OCI-LY1 (cell line): ENCODE measurements around the gene CEBPG.

Source experiments
- H2AFZ ChIP-seq: fragments of 200-600 bp; sonication (generic), shearing (Covaris generic); 2 replicates; pipeline ENCODE4 v1.6.0; 2014; ENCODE audit warnings: antibody characterized with exemption, mild to moderate bottlenecking, low read length
- H3F3A ChIP-seq: fragments of 200-600 bp; sonication (generic), shearing (Covaris generic); 2 replicates; pipeline ENCODE4 v1.6.0; 2014; ENCODE audit warnings: mild to moderate bottlenecking, antibody characterized with exemption, low read length, moderate library complexity; ENCODE audit not compliant: insufficient read depth
- H3K27ac ChIP-seq: fragments of 200-600 bp; sonication (generic); 2 replicates; pipeline ENCODE4 v1.5.1; 2014; ENCODE audit warnings: low read length, mixed run types, mild to moderate bottlenecking, low read depth; ENCODE audit not compliant: poor library complexity, severe bottlenecking
- H3K27me3 ChIP-seq: fragments of 200-600 bp; sonication (generic); 2 replicates; pipeline ENCODE4 v1.6.0; 2014; ENCODE audit warnings: antibody characterized with exemption, mild to moderate bottlenecking, low read length, moderate library complexity; ENCODE audit not compliant: insufficient read depth
- H3K36me3 ChIP-seq: fragments of 200-600 bp; sonication (generic); 2 replicates; pipeline ENCODE4 v1.6.1; 2014; ENCODE audit warnings: mild to moderate bottlenecking, antibody characterized with exemption, low read length, moderate library complexity, mixed read lengths; ENCODE audit not compliant: insufficient read depth
- H3K4me1 ChIP-seq: fragments of 200-600 bp; sonication (generic); 2 replicates; pipeline ENCODE4 v1.5.1; 2014; ENCODE audit warnings: mild to moderate bottlenecking, low read length, moderate library complexity; ENCODE audit not compliant: insufficient read depth, severe bottlenecking
- H3K4me2 ChIP-seq: fragments of 200-600 bp; sonication (generic), shearing (Covaris generic); 2 replicates; pipeline ENCODE4 v1.6.1; 2014; ENCODE audit warnings: low read length
- H3K4me3 ChIP-seq: fragments of 200-600 bp; sonication (generic); 2 replicates; pipeline ENCODE4 v1.5.1; 2014; ENCODE audit warnings: low read length, low read depth, mild to moderate bottlenecking, mixed read lengths; ENCODE audit not compliant: poor library complexity, severe bottlenecking
- H3K79me2 ChIP-seq: fragments of 200-600 bp; shearing (Covaris generic); 2 replicates; pipeline ENCODE4 v1.6.1; 2016; ENCODE audit warnings: mixed run types, low read length, mixed read lengths; ENCODE audit not compliant: insufficient read depth
- H3K9ac ChIP-seq: fragments of 200-600 bp; sonication (generic), shearing (Covaris generic); 2 replicates; pipeline ENCODE4 v1.6.1; 2014; ENCODE audit warnings: mild to moderate bottlenecking, low read length, mixed read lengths
- H3K9me2 ChIP-seq: fragments of 200-600 bp; sonication (generic), shearing (Covaris generic); 2 replicates; pipeline ENCODE4 v1.6.1; 2014; ENCODE audit warnings: low read depth, mild to moderate bottlenecking, low read length, mixed read lengths
- H3K9me3 ChIP-seq: fragments of 200-600 bp; shearing (Covaris generic); 2 replicates; pipeline ENCODE4 v1.6.1; 2014; ENCODE audit warnings: low read length, mixed read lengths
- H4K20me1 ChIP-seq: fragments of 200-600 bp; sonication (generic), shearing (Covaris generic); 2 replicates; pipeline ENCODE4 v1.6.0; 2016; ENCODE audit warnings: mild to moderate bottlenecking, low read length; ENCODE audit not compliant: insufficient read depth
- EZH2 ChIP-seq: fragments of 200-600 bp; sonication (generic), shearing (Covaris generic); IDR thresholded peaks from 2 replicates; pipeline ENCODE4 v1.8.0; 2017; ENCODE audit warnings: borderline replicate concordance, mixed run types, mild to moderate bottlenecking, antibody characterized with exemption, low read length, moderate library complexity, mixed read lengths
- TF ChIP-seq, protein P1 (sequence below): fragments of 200-600 bp; sonication (generic), shearing (Covaris generic); IDR thresholded peaks from 2 replicates; pipeline ENCODE4 v1.5.1; 2017; ENCODE audit warnings: mild to moderate bottlenecking, antibody characterized with exemption, low read length, moderate library complexity, mixed read lengths

The CEBPG gene

GRCh38 chr19:33417751-33418150, 44.2 kb downstream of the CEBPG start:
- H3K27me3 ChIP-seq = no peaks in the 10 kb centered on the region
- no peak overlapping the region for H3K4me2 ChIP-seq
- H3K4me1 ChIP-seq = no peaks in the 10 kb centered on the region
- no peak overlapping the region for H3K27ac ChIP-seq
- TF ChIP-seq, protein P1, sequence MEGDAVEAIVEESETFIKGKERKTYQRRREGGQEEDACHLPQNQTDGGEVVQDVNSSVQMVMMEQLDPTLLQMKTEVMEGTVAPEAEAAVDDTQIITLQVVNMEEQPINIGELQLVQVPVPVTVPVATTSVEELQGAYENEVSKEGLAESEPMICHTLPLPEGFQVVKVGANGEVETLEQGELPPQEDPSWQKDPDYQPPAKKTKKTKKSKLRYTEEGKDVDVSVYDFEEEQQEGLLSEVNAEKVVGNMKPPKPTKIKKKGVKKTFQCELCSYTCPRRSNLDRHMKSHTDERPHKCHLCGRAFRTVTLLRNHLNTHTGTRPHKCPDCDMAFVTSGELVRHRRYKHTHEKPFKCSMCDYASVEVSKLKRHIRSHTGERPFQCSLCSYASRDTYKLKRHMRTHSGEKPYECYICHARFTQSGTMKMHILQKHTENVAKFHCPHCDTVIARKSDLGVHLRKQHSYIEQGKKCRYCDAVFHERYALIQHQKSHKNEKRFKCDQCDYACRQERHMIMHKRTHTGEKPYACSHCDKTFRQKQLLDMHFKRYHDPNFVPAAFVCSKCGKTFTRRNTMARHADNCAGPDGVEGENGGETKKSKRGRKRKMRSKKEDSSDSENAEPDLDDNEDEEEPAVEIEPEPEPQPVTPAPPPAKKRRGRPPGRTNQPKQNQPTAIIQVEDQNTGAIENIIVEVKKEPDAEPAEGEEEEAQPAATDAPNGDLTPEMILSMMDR = no peak
- H3K9ac ChIP-seq = no peak overlapping the region
- H3K36me3 ChIP-seq = no peaks in the 10 kb centered on the region
- no peaks in the 10 kb centered on the region for H3F3A ChIP-seq
- H4K20me1 ChIP-seq = no peaks in the 10 kb centered on the region
- H3K9me3 ChIP-seq = no peaks in the 10 kb centered on the region
- H3K9me2 ChIP-seq = no peaks in the 10 kb centered on the region
- H2AFZ ChIP-seq = no peak overlapping the region
- no peaks in the 10 kb centered on the region for H3K79me2 ChIP-seq
- no peak overlapping the region for H3K4me3 ChIP-seq

- no peaks in the 10 kb centered on the region for H3K4me1 ChIP-seq
Measured at GRCh38 chr19:33418461-33418860, 45.0 kb downstream of the CEBPG start.

GRCh38 chr19:33418871-33419787, 45.6 kb downstream of the CEBPG start:
- Histone ChIP-seq H3K4me1 (no peaks in the 10 kb centered on the region), H3K27ac (no peak overlapping the region), H4K20me1 (no peaks in the 10 kb centered on the region)

More at GRCh38 chr19:33418461-33418860, 45.0 kb downstream of the CEBPG start:
- H3K9me3 ChIP-seq = no peaks in the 10 kb centered on the region
- no peak overlapping the region for H2AFZ ChIP-seq
- no peaks in the 10 kb centered on the region for H3K36me3 ChIP-seq
- no peak overlapping the region for H3K27ac ChIP-seq
- no peaks in the 10 kb centered on the region for H4K20me1 ChIP-seq
- no peaks in the 10 kb centered on the region for H3K27me3 ChIP-seq
- H3K4me2 ChIP-seq = no peak overlapping the region
- TF ChIP-seq, protein P1 = no peak
- no peak for TF ChIP-seq EZH2
- H3K9ac ChIP-seq = no peak overlapping the region
- no peaks in the 10 kb centered on the region for H3K9me2 ChIP-seq
- no peaks in the 10 kb centered on the region for H3F3A ChIP-seq
- no peak overlapping the region for H3K4me3 ChIP-seq
- H3K79me2 ChIP-seq = no peaks in the 10 kb centered on the region

More at GRCh38 chr19:33418871-33419787, 45.6 kb downstream of the CEBPG start:
- Histone ChIP-seq H3K4me3 (no peak overlapping the region), H3K4me2 (no peak overlapping the region), H3K9ac (no peak overlapping the region), H3K36me3 (no peaks in the 10 kb centered on the region), H3F3A (no peaks in the 10 kb centered on the region), H3K9me3 (no peaks in the 10 kb centered on the region), H3K27me3 (no peaks in the 10 kb centered on the region), H3K79me2 (no peaks in the 10 kb centered on the region), H3K9me2 (no peaks in the 10 kb centered on the region), H2AFZ (no peak overlapping the region)
- TF ChIP-seq, protein P1 = no peak
- no peak for TF ChIP-seq EZH2
